ENCODE data around the gene SARDH. TPM values are rescaled to one million over a fixed set of nuclear protein-coding genes. Genes with fewer than 3 reads are reported as not detected.

The SARDH gene
- total RNA-seq, 1 experiment from 2014 or later, result 5.6 TPM

DNA sequence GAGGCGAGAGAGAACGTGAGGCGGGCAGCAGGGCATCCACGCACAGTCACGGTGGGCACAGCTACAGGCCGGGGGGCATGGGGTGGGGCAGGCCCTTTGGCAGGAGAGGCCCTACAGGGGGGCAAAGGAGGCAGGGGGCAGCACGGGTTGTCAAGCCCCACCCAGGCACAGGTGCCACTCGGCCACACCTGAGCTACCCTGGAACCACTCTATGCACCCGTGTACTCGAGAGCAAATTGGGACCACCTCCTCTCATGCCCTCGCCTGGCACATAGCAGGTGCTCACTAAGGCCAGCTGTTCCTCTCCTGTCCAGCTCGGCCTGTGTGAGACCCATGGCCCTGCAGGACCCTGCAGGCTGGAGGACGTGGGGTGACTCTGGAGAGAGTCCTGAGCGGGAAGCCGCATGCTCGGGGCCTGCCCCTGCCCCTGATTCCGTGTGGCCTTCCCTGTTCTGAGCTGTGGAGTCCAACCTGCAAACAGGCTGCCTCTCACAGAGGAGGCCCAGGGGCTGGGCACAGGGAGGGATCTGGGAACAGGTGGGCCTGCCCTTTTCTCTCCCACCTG, 31.4 kb upstream of the SARDH start:
- Histone ChIP-seq H3K4me1 (ENCODE audit: control insufficient read depth in 1 of 2, insufficient read depth in 2 of 2, low read length in 2 of 2) (no peaks in the 10 kb centered on the region), H3K27ac (ENCODE audit: low read depth, low read length) (no peak overlapping the region), H3K36me3 (ENCODE audit: control insufficient read depth in 1 of 2, insufficient read depth in 2 of 2, low read length in 2 of 2) (peaks cover 5 to 32% of the 10 kb centered on the region in 2 experiments; a peak in 3 of 4 replicates), H3K27me3 (ENCODE audit: insufficient read depth, low read length) (no peaks in the 10 kb centered on the region), H3K4me3 (replicated peaks in 1 of 2; ENCODE audit: low read depth in 1 of 2, low read length in 2 of 2) (no peak overlapping the region), H3K9ac (ENCODE audit: low read length) (no peak overlapping the region), H3K79me2 (ENCODE audit: insufficient read depth, low read length) (no peaks in the 10 kb centered on the region), H4K20me1 (ENCODE audit: insufficient read depth) (no peaks in the 10 kb centered on the region), H3K9me3 (ENCODE audit: control insufficient read depth in 1 of 2, insufficient read depth in 1 of 2, low read depth in 1 of 2, low read length in 2 of 2) (peaks cover 9 to 17% of the 10 kb centered on the region in 2 experiments; a peak in 3 of 4 replicates), H2AFZ (ENCODE audit: low read depth, low read length, poor library complexity, severe bottlenecking) (no peak overlapping the region), H3K9me2 (ENCODE audit: insufficient read depth) (no peaks in the 10 kb centered on the region), H3K4me2 (ENCODE audit: low read length) (no peak overlapping the region)
- DNase-seq (ENCODE audit: low read depth, low spot score) (no peak), ATAC-seq (no peak)
- intact Hi-C loops (cut with micrococcal nuclease), result no loop called here
- CTCF ChIA-PET, result interaction anchor here (1.5 kb wide), 1 partner anchor 13 kb away, joined by 4 read pairs; no protein-coding TSS in a partner anchor
- TF ChIP-seq ZFX (IDR thresholded peaks at IDR 0.05) (no peak), ZBTB33 (IDR thresholded peaks at IDR 0.05; ENCODE audit: extremely low read depth, insufficient replicate concordance, low read length) (no peak), SRF (IDR thresholded peaks at IDR 0.05; ENCODE audit: low read depth) (no peak), CEBPB (IDR thresholded peaks at IDR 0.05; ENCODE audit: low read depth) (no peak), EZH2 (IDR thresholded peaks at IDR 0.05) (no peak), MAX (IDR thresholded peaks at IDR 0.05) (no peak), CBX3 (IDR thresholded peaks at IDR 0.05; ENCODE audit: low read depth) (no peak), ZNF274 (IDR thresholded peaks at IDR 0.05; ENCODE audit: low read depth, low read length) (no peak), POLR2AphosphoS5 (IDR thresholded peaks at IDR 0.05; ENCODE audit: low read depth, low read length) (no peak), FOSL1 (IDR thresholded peaks at IDR 0.05; ENCODE audit: low read depth) (no peak), CTCF (IDR thresholded peaks at IDR 0.05 in 2 of 3, conservative IDR thresholded peaks at IDR 0.05 in 1 of 3; ENCODE audit: borderline replicate concordance in 1 of 3, insufficient read depth in 1 of 3, low read depth in 2 of 3, low read length in 2 of 3) (no peak), REST (IDR thresholded peaks at IDR 0.05; ENCODE audit: low read depth) (no peak), POLR2A (IDR thresholded peaks at IDR 0.05; ENCODE audit: borderline replicate concordance, extremely low read depth, insufficient read depth, insufficient read length) (no peak), EZH2phosphoT487 (IDR thresholded peaks at IDR 0.05; ENCODE audit: borderline replicate concordance) (no peak)
- RAD21 ChIA-PET (ENCODE audit: low non-redundant PET in 1 of 2, low total read pairs in 2 of 2, uncharacterized antibody in 2 of 2, unreplicated experiment in 2 of 2), result interaction anchor here in 1 of 2 experiments (0.8 kb wide), 1 partner anchor 12 kb away, joined by 3 read pairs; no protein-coding TSS in a partner anchor
- BruUV-seq (replicated peaks), result no TSS peak
- POLR2A ChIA-PET, result no interaction called here

All from HCT116 (cell line).